Activated T-cell treated with anti-CD3 and anti-CD28 coated beads, Interleukin-2, amount 50 U/mL, for 48 hours (primary cell): ENCODE measurements around the gene TBCD.

ENCODE experiments used
- DNase-seq, 2 experiments: peaks; one replicate each; pipeline ENCODE4 v3.0.0-alpha.2; 2020

The TBCD gene

GRCh38 chr17:82812601-82813000 is 60.7 kb downstream of the TBCD start:
- DNase-seq = no peak

- DNase-seq = no peak
Measured at GRCh38 chr17:82813299-82814051, 61.6 kb downstream of the TBCD start.

- DNase-seq = no peak
Measured at GRCh38 chr17:82814834-82815233, 63.0 kb downstream of the TBCD start.

GRCh38 chr17:82815354-82815753 is 63.5 kb downstream of the TBCD start:
- no peak for DNase-seq

GRCh38 chr17:82815790-82816305 is 64.0 kb downstream of the TBCD start:
- no peak for DNase-seq

- DNase-seq = no peak
Measured at GRCh38 chr17:82816358-82816757, 64.5 kb downstream of the TBCD start.

- DNase-seq = no peak
Measured at GRCh38 chr17:82817947-82818346, 66.1 kb downstream of the TBCD start.

- no peak for DNase-seq
Measured at GRCh38 chr17:82820278-82821251, 68.7 kb downstream of the TBCD start.

GRCh38 chr17:82821554-82821953 is 69.7 kb downstream of the TBCD start:
- no peak for DNase-seq

- DNase-seq = no peak
Measured at GRCh38 chr17:82822281-82822680, 70.4 kb downstream of the TBCD start.

- no peak for DNase-seq
Measured at GRCh38 chr17:82823004-82823403, 71.1 kb downstream of the TBCD start.

GRCh38 chr17:82825540-82826124 is 73.8 kb downstream of the TBCD start:
- no peak for DNase-seq

GRCh38 chr17:82826211-82826610 is 74.3 kb downstream of the TBCD start:
- DNase-seq = no peak

GRCh38 chr17:82826956-82827355 is 75.1 kb downstream of the TBCD start:
- no peak for DNase-seq

GRCh38 chr17:82828875-82829487 is 77.1 kb downstream of the TBCD start:
- DNase-seq = no peak

- no peak for DNase-seq
Measured at GRCh38 chr17:82830249-82830661, 78.4 kb downstream of the TBCD start.

- DNase-seq = no peak
Measured at GRCh38 chr17:82831041-82831817, 79.4 kb downstream of the TBCD start.

GRCh38 chr17:82831818-82832200 is 79.9 kb downstream of the TBCD start:
- DNase-seq = no peak

GRCh38 chr17:82832411-82832810 is 80.5 kb downstream of the TBCD start:
- DNase-seq = no peak

GRCh38 chr17:82832881-82833475 is 81.1 kb downstream of the TBCD start:
- no peak for DNase-seq

GRCh38 chr17:82835122-82835521 is 83.3 kb downstream of the TBCD start:
- DNase-seq = no peak
